SK-N-SH (cell line): ENCODE data around the gene ARHGAP23. TPM values are rescaled to one million over a fixed set of nuclear protein-coding genes. Genes with fewer than 3 reads are reported as not detected.
"Not testable (repeated sequence)": the region's sequence is repeated elsewhere in the genome, so short reads cannot be mapped to it uniquely, and the experiment has no call there.

Experiments
- CTCF ChIA-PET: fragments of 300-600, 350-600 bp; formaldehyde crosslinking; extraction: SDS; loops from one replicate; lab custom pipeline; 2021; lab: Yijun Ruan, JAX
- POLR2A ChIA-PET: fragments of 350-600 bp; sonication (Branson Sonifier 250); formaldehyde crosslinking; extraction: SDS; loops from one replicate; lab custom pipeline; 2020; ENCODE audit warnings: antibody characterized with exemption, inconsistent platforms; lab: Yijun Ruan, JAX
- DNase-seq: peaks from one replicate; pipeline ENCODE4 v3.0.0; 2012
- H2AFZ ChIP-seq: fragments of 200-600 bp; sonication (generic); 2 replicates; pipeline ENCODE4 v1.8.1; 2016; ENCODE audit warnings: antibody characterized with exemption, mild to moderate bottlenecking, low read depth
- H3F3A ChIP-seq: fragments of 200-600 bp; sonication (generic); replicated peaks from 2 replicates; pipeline ENCODE3; 2016; ENCODE audit warnings: antibody characterized with exemption, mild to moderate bottlenecking; ENCODE audit not compliant: insufficient read depth
- H3K27ac ChIP-seq, 2 experiments: fragments of 200-500 bp in 1 of 2; fragments of 200-600 bp in 1 of 2; sonication (Bioruptor generic) in 1 of 2; sonication (generic), shearing (Covaris generic) in 1 of 2; 2 replicates each; pipeline versions ENCODE4 v1.5.1 to v1.6.1; 2014 to 2016; ENCODE audit warnings: low read depth in 2 of 2, inconsistent platforms in 1 of 2, low read length in 1 of 2, mild to moderate bottlenecking in 1 of 2, mixed read lengths in 1 of 2
- H3K27me3 ChIP-seq: fragments of 200-600 bp; sonication (generic), shearing (Covaris generic); 2 replicates; pipeline ENCODE4 v1.6.1; 2016; ENCODE audit warnings: mixed run types; ENCODE audit not compliant: insufficient read depth
- H3K36me3 ChIP-seq, 2 experiments: fragments of 200-500 bp in 1 of 2; fragments of 200-600 bp in 1 of 2; sonication (Bioruptor generic) in 1 of 2; sonication (generic) in 1 of 2; replicated peaks in 1 of 2; 2 replicates each; pipeline versions ENCODE3 to v1.5.1; 2014 to 2016; ENCODE audit warnings: low read length in 1 of 2, mild to moderate bottlenecking in 1 of 2; ENCODE audit not compliant: insufficient read depth in 2 of 2, control insufficient read depth in 1 of 2
- H3K4me1 ChIP-seq, 2 experiments: fragments of 200-500 bp in 1 of 2; fragments of 200-600 bp in 1 of 2; sonication (Bioruptor generic) in 1 of 2; sonication (generic), shearing (Covaris generic) in 1 of 2; 2 replicates each; pipeline versions ENCODE4 v1.5.1 to v1.6.1; 2014 to 2016; ENCODE audit warnings: low read depth in 1 of 2, low read length in 1 of 2, mixed run types in 1 of 2; ENCODE audit not compliant: insufficient read depth in 2 of 2, control insufficient read depth in 1 of 2
- H3K4me2 ChIP-seq: fragments of 200-600 bp; sonication (generic), shearing (Covaris generic); 2 replicates; pipeline ENCODE4 v1.6.1; 2017; ENCODE audit warnings: mixed run types
- H3K4me3 ChIP-seq, 2 experiments: fragments of 200-500 bp in 1 of 2; fragments of 200-600 bp in 1 of 2; sonication (Bioruptor generic) in 1 of 2; sonication (generic), shearing (Covaris generic) in 1 of 2; 2 replicates each; pipeline versions ENCODE4 v1.5.1 to v1.8.1; 2014 to 2016; ENCODE audit warnings: low read depth in 2 of 2, inconsistent platforms in 1 of 2, low read length in 1 of 2, mild to moderate bottlenecking in 1 of 2, mixed read lengths in 1 of 2, moderate library complexity in 1 of 2
- H3K79me2 ChIP-seq: fragments of 200-600 bp; sonication (generic); 2 replicates; pipeline ENCODE4 v1.8.1; 2017; ENCODE audit warnings: mild to moderate bottlenecking; ENCODE audit not compliant: insufficient read depth
- H3K9ac ChIP-seq: fragments of 200-600 bp; sonication (generic); 2 replicates; pipeline ENCODE4 v1.6.1; 2017; ENCODE audit warnings: mixed run types
- H3K9me2 ChIP-seq: fragments of 200-600 bp; sonication (generic); 2 replicates; pipeline ENCODE4 v1.6.1; 2017; ENCODE audit warnings: mixed run types
- H3K9me3 ChIP-seq: fragments of 200-600 bp; sonication (generic); 2 replicates; pipeline ENCODE4 v1.6.1; 2017; ENCODE audit warnings: mixed run types, mild to moderate bottlenecking, moderate library complexity
- H4K20me1 ChIP-seq: fragments of 200-600 bp; sonication (generic); 2 replicates; pipeline ENCODE4 v1.6.1; 2017; ENCODE audit warnings: mild to moderate bottlenecking, mixed run types; ENCODE audit not compliant: insufficient read depth
- POLR2AphosphoS5 ChIP-seq: IDR thresholded peaks from 2 replicates; pipeline ENCODE4 v1.6.1; 2012; ENCODE audit warnings: low read depth, low read length
- RXRA ChIP-seq: IDR thresholded peaks from 2 replicates; pipeline ENCODE4 v1.4.0; 2012; ENCODE audit warnings: low read depth, mild to moderate bottlenecking, borderline replicate concordance
- WGBS: methylation state at CpG from one replicate; pipeline ENCODE4 v1.1.6; 2017; ENCODE audit warnings: low lambda C conversion rate; 5-methylcytosine and 5-hydroxymethylcytosine counted together
- polyA plus RNA-seq, 3 experiments: library from polyadenylated mRNA; depleted of rRNA; stranded (reverse); fragments of >200 nt; gene quantifications; 2 replicates each; pipeline ENCODE4 v1.2.3, GENCODE V29; 2012

ARHGAP23 gene
- polyA plus RNA-seq, 1 of the 3 experiments (the other 2 are of a cell fraction) = 19.2 TPM

GRCh38 chr17:38498353-38498752 lies 70.1 kb downstream of the ARHGAP23 start:
- Histone ChIP-seq H3K4me2 (no peak overlapping the region), H2AFZ (no peak overlapping the region), H3K4me3 (no peak overlapping the region)
- WGBS = 100% methylated on average over 5 of the region's 14 CpGs
- TF ChIP-seq RXRA (no peak), POLR2AphosphoS5 (no peak)
- TF ChIP-seq, all 33 proteins: peak for 0
- ChIA-PET CTCF (interaction anchor here (4.2 kb wide), 1 partner anchor 11 kb away, joined by 20 read pairs; no protein-coding TSS in a partner anchor), POLR2A (no interaction called here)
- H4K20me1 ChIP-seq = no peaks in the 10 kb centered on the region
- no peak for DNase-seq
- H3K27me3 ChIP-seq = no peaks in the 10 kb centered on the region
- no peaks in the 10 kb centered on the region for H3F3A ChIP-seq
- H3K4me1 ChIP-seq = no peaks in the 10 kb centered on the region
- no peaks in the 10 kb centered on the region for H3K9me2 ChIP-seq
- H3K9ac ChIP-seq = no peak overlapping the region
- H3K9me3 ChIP-seq = no peaks in the 10 kb centered on the region
- H3K27ac ChIP-seq = no peak overlapping the region
- H3K79me2 ChIP-seq = no peaks in the 10 kb centered on the region
- H3K36me3 ChIP-seq = peaks cover 40 to 60% of the 10 kb centered on the region in 2 experiments

- H3K27me3 ChIP-seq, H4K20me1 ChIP-seq, DNase-seq, H3F3A ChIP-seq, H3K9ac ChIP-seq, H3K9me2 ChIP-seq, H2AFZ ChIP-seq, H3K9me3 ChIP-seq, H3K4me3 ChIP-seq, POLR2A ChIA-PET, H3K27ac ChIP-seq, CTCF ChIA-PET, H3K4me2 ChIP-seq, H3K4me1 ChIP-seq, H3K79me2 ChIP-seq: not testable (repeated sequence)
- H3K36me3 ChIP-seq = peaks cover 36 to 55% of the 10 kb centered on the region in 2 experiments
- WGBS = 96% methylated on average over 10 of the region's 10 CpGs
Measured at GRCh38 chr17:38499230-38499629, 71.0 kb downstream of the ARHGAP23 start.

- POLR2A ChIA-PET, H3K4me3 ChIP-seq, H3K27me3 ChIP-seq, H3K4me2 ChIP-seq, H4K20me1 ChIP-seq, H2AFZ ChIP-seq, H3K9me2 ChIP-seq, H3K79me2 ChIP-seq, H3K4me1 ChIP-seq, DNase-seq, H3K9me3 ChIP-seq, H3K27ac ChIP-seq, H3K9ac ChIP-seq, H3F3A ChIP-seq: not testable (repeated sequence)
- WGBS = 97% methylated on average over 2 of the region's 2 CpGs
- CTCF ChIA-PET = interaction anchor here (1.3 kb wide), 1 partner anchor 8 kb away, joined by 6 read pairs; no protein-coding TSS in a partner anchor
- peaks cover 45 to 47% of the 10 kb centered on the region in 2 experiments for H3K36me3 ChIP-seq
Measured at GRCh38 chr17:38501718-38502117, 73.5 kb downstream of the ARHGAP23 start.

GRCh38 chr17:38503286-38503913 lies 75.1 kb downstream of the ARHGAP23 start:
- H3K9me3 ChIP-seq, H3K4me1 ChIP-seq, H3K79me2 ChIP-seq, POLR2A ChIA-PET, H3K27me3 ChIP-seq, H3K9ac ChIP-seq, DNase-seq, H3K4me3 ChIP-seq, H3K9me2 ChIP-seq, H4K20me1 ChIP-seq, H3K27ac ChIP-seq, H2AFZ ChIP-seq, H3K4me2 ChIP-seq: not testable (repeated sequence)
- WGBS = 92% methylated on average over 10 of the region's 15 CpGs
- CTCF ChIA-PET = interaction anchor here (0.7 kb wide), 1 partner anchor 47 kb away, joined by 3 read pairs; no protein-coding TSS in a partner anchor
- Histone ChIP-seq H3K36me3 (peaks cover 34 to 44% of the 10 kb centered on the region in 2 experiments), H3F3A (peaks cover 13% of the 10 kb centered on the region)
